Nephron progenitor cell (in vitro differentiated cells): ENCODE results near the gene DGKH.
"Not testable (repeated sequence)": the region's sequence is repeated elsewhere in the genome, so short reads cannot be mapped to it uniquely, and the experiment has no call there.

ENCODE experiments used
- DNase-seq: peaks from one replicate; pipeline ENCODE4 v3.0.0; 2021
- H3K27ac Mint-ChIP-seq: 2 replicates; pipeline ENCODE4 v1.8.0; 2021; ENCODE audit warnings: mild to moderate bottlenecking, moderate library complexity, mixed read lengths
- H3K27me3 Mint-ChIP-seq: 2 replicates; pipeline ENCODE4 v1.8.0; 2021; ENCODE audit warnings: mild to moderate bottlenecking, low read depth, mixed read lengths; ENCODE audit not compliant: poor library complexity
- H3K36me3 Mint-ChIP-seq: 2 replicates; pipeline ENCODE4 v1.8.0; 2021; ENCODE audit warnings: low read depth, mixed read lengths
- H3K4me1 Mint-ChIP-seq: 2 replicates; pipeline ENCODE4 v1.8.0; 2021; ENCODE audit warnings: mixed read lengths
- H3K4me3 Mint-ChIP-seq: 2 replicates; pipeline ENCODE4 v1.8.0; 2021; ENCODE audit warnings: mild to moderate bottlenecking, moderate library complexity, mixed read lengths
- H3K9me3 Mint-ChIP-seq: 2 replicates; pipeline ENCODE4 v1.8.0; 2021; ENCODE audit warnings: mild to moderate bottlenecking, moderate library complexity, mixed read lengths
- CTCF ChIP-seq: fragments of 200-600 bp; sonication (generic); IDR thresholded peaks from 2 replicates; pipeline ENCODE4 v1.5.0; 2021; ENCODE audit warnings: antibody characterized with exemption

Gene DGKH

GRCh38 chr13:42125046-42125445 is 76.6 kb downstream of the DGKH start:
- Mint-ChIP-seq H3K4me1 (peaks cover under 1% of the 10 kb centered on the region), H3K9me3 (no peaks in the 10 kb centered on the region), H3K4me3 (no peak overlapping the region), H3K36me3 (peaks cover 21% of the 10 kb centered on the region), H3K27me3 (peaks cover 4% of the 10 kb centered on the region), H3K27ac (no peak overlapping the region)
- no peak for TF ChIP-seq CTCF
- DNase-seq, result no peak

- Mint-ChIP-seq H3K9me3 (no peaks in the 10 kb centered on the region), H3K4me3 (no peak overlapping the region), H3K4me1 (no peaks in the 10 kb centered on the region), H3K27me3 (peaks cover 2% of the 10 kb centered on the region), H3K36me3 (peaks cover 10% of the 10 kb centered on the region), H3K27ac (no peak overlapping the region)
- TF ChIP-seq CTCF, result no peak
- DNase-seq, result no peak
These were observed 78.6 kb downstream of the DGKH start for GRCh38 chr13:42127047-42127446.

GRCh38 chr13:42129033-42129432 is 80.6 kb downstream of the DGKH start:
- no peak overlapping the region for H3K4me3 Mint-ChIP-seq
- H3K27me3 Mint-ChIP-seq, result no peaks in the 10 kb centered on the region
- no peaks in the 10 kb centered on the region for H3K4me1 Mint-ChIP-seq
- TF ChIP-seq CTCF, result no peak
- no peaks in the 10 kb centered on the region for H3K9me3 Mint-ChIP-seq
- H3K27ac Mint-ChIP-seq, result no peak overlapping the region
- DNase-seq, result no peak
- H3K36me3 Mint-ChIP-seq, result peaks cover 17% of the 10 kb centered on the region

- TF ChIP-seq CTCF, result no peak
- Mint-ChIP-seq H3K9me3 (peaks cover 9% of the 10 kb centered on the region), H3K4me1 (no peaks in the 10 kb centered on the region), H3K36me3 (peaks cover 33% of the 10 kb centered on the region), H3K27ac (no peak overlapping the region), H3K27me3 (no peaks in the 10 kb centered on the region), H3K4me3 (no peak overlapping the region)
- DNase-seq, result no peak
These were observed 88.1 kb downstream of the DGKH start for GRCh38 chr13:42136518-42136917.

- Mint-ChIP-seq H3K27ac (no peak overlapping the region), H3K36me3 (peaks cover 41% of the 10 kb centered on the region), H3K27me3 (no peaks in the 10 kb centered on the region), H3K4me3 (no peak overlapping the region), H3K9me3 (peaks cover 16% of the 10 kb centered on the region), H3K4me1 (no peaks in the 10 kb centered on the region)
- no peak for TF ChIP-seq CTCF
- no peak for DNase-seq
These were observed 89.5 kb downstream of the DGKH start for GRCh38 chr13:42137856-42138537.

GRCh38 chr13:42140494-42140893 is 92.0 kb downstream of the DGKH start:
- Mint-ChIP-seq H3K27me3 (no peaks in the 10 kb centered on the region), H3K4me3 (no peak overlapping the region), H3K36me3 (peaks cover 41% of the 10 kb centered on the region), H3K27ac (no peak overlapping the region), H3K9me3 (peaks cover 16% of the 10 kb centered on the region), H3K4me1 (no peaks in the 10 kb centered on the region)
- TF ChIP-seq CTCF, result no peak
- no peak for DNase-seq

- Mint-ChIP-seq H3K9me3 (peaks cover 16% of the 10 kb centered on the region), H3K36me3 (peaks cover 37% of the 10 kb centered on the region)
- not testable (repeated sequence) for H3K4me1 Mint-ChIP-seq, H3K27me3 Mint-ChIP-seq, DNase-seq, H3K27ac Mint-ChIP-seq, H3K4me3 Mint-ChIP-seq
These were observed 92.6 kb downstream of the DGKH start for GRCh38 chr13:42141052-42141451.
